Right atrium auricular region (tissue), 2 donors: ENCODE data around the gene FGFRL1. TPM values are rescaled to one million over a fixed set of nuclear protein-coding genes. Genes with fewer than 3 reads are reported as not detected.

Source experiments
- DNase-seq: peaks from one replicate; pipeline ENCODE4 v3.0.0-alpha.2; 2019; ENCODE audit warnings: low spot score
- H3K27ac ChIP-seq, 2 donors: fragments of 200-600 bp; sonication (generic); 1 replicate in 1 of 2; 2 replicates in 1 of 2; pipeline ENCODE4 v1.5.1; 2016 to 2019
- H3K27me3 ChIP-seq, 2 donors: fragments of 200-600 bp; sonication (generic); one replicate each; pipeline versions ENCODE4 v1.5.1 to v1.6.0; 2017 to 2019
- H3K36me3 ChIP-seq: fragments of 200-600 bp; sonication (generic); one replicate; pipeline ENCODE4 v1.5.1; 2016
- H3K4me1 ChIP-seq, 2 donors: fragments of 200-600 bp; sonication (generic); one replicate each; pipeline versions ENCODE4 v1.5.1 to v1.6.0; 2017 to 2019
- H3K4me3 ChIP-seq, 2 donors: fragments of 200-600 bp; sonication (generic); 1 replicate in 1 of 2; 2 replicates in 1 of 2; pipeline ENCODE4 v1.5.1; 2017 to 2019; ENCODE audit warnings: mild to moderate bottlenecking in 1 of 2, moderate library complexity in 1 of 2
- H3K9me3 ChIP-seq, 2 donors: fragments of 200-600 bp; sonication (generic); one replicate each; pipeline ENCODE4 v1.5.1; 2019
- total RNA-seq, 2 donors: library from RNA; depleted of rRNA; stranded (reverse); fragments of >200 nt; gene quantifications; one replicate each; pipeline ENCODE4 v1.1.0, GENCODE V29; 2016
- TF ChIP-seq, protein P1 (sequence below), 2 donors: fragments of 200-600 bp; sonication (generic); IDR thresholded peaks; one replicate each; pipeline ENCODE4 v1.5.1; 2019; ENCODE audit warnings: antibody characterized with exemption in 2 of 2

Gene FGFRL1
- total RNA-seq, 2 donors from 2014 or later, result 30.3 to 47.1 TPM

DNA sequence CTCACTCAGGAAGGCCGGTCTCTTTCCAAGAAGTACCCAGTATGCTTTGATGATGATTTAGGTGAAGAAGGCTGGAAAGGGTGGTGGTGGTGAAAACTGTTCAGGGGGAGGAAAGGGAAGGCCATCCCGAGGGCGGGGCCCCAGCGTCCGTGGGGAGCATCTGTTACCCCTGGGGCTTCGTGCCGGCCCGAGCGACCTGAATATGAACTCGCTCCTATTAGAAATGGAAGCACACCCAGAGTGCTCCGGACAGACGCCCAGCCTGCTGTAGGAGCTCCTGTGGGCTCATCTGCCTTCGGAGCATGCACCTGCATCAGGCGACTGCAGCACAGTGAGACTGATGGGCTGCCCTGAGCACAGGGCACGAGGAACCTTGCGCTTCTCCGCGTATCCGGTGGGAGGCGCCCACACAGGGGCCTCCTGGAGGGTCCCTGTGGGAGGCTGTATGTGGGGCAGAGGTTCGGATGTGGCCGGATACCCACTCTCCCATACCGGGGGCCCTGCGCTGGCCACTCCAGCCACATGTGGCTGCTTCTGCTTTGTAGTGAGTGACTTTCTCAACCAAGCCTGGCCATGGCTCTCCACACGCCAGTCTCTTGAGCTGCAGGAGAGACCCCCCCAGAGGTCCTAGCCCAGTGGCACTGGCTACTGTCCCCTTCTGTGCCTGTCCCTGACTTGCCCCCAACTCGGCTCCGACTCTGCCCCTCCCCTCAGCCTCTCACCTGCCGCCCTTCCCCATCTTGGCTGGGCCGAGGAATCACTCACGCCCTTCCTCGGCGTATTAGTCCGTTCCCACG lies 36.7 kb downstream of the FGFRL1 start:
- Histone ChIP-seq H3K4me3 (peak overlapping the region in 1 of 2 donors; percentile 21), H3K27ac (no peak overlapping the region), H3K36me3 (no peaks in the 10 kb centered on the region), H3K27me3 (peaks cover 0 to 8% of the 10 kb centered on the region in 2 donors), H3K4me1 (peaks cover 0 to 27% of the 10 kb centered on the region in 2 donors), H3K9me3 (no peaks in the 10 kb centered on the region)
- TF ChIP-seq, protein P1, sequence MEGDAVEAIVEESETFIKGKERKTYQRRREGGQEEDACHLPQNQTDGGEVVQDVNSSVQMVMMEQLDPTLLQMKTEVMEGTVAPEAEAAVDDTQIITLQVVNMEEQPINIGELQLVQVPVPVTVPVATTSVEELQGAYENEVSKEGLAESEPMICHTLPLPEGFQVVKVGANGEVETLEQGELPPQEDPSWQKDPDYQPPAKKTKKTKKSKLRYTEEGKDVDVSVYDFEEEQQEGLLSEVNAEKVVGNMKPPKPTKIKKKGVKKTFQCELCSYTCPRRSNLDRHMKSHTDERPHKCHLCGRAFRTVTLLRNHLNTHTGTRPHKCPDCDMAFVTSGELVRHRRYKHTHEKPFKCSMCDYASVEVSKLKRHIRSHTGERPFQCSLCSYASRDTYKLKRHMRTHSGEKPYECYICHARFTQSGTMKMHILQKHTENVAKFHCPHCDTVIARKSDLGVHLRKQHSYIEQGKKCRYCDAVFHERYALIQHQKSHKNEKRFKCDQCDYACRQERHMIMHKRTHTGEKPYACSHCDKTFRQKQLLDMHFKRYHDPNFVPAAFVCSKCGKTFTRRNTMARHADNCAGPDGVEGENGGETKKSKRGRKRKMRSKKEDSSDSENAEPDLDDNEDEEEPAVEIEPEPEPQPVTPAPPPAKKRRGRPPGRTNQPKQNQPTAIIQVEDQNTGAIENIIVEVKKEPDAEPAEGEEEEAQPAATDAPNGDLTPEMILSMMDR (IDR thresholded peaks at IDR 0.05), result no peak
- DNase-seq, result no peak

DNA sequence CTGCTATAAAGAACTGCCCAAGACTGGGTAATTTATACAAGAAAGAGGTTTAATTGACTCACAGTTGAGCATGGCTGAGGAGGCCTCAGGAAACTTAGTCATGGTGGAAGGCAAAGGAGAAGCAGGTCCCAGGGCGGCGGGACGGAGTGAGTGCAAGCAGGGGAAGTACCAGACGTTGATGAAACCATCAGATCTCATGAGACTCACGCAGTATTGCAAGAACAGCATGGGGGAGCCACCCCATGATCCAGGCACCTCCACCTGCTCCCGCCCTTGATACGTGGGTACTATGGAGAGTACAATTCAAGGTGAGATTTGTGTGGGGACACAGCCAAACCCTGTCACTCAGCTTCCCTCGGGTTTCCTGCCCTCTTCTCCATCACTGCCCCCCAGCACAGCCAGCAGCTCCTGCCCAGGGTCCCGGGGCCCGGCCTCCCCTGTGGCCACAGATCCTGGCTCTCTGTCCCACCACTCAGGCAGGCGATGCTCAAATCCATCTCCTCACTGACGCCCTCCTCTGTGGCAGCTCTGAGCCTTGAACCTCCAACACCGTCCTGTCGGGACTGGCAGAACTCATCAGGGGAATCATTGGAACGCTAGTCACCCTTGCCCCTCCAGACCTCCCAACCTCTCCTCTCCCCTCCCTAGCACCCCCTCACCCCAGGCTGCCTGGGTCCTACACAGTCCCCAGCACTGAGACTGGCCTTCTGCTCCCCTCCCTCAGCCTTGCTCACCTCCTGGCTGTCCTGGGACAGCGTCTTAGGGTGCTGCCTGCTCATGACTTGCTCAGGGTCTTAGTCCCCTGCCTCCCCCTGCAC lies 37.6 kb downstream of the FGFRL1 start:
- no peaks in the 10 kb centered on the region for H3K36me3 ChIP-seq
- H3K9me3 ChIP-seq, result no peaks in the 10 kb centered on the region
- H3K4me3 ChIP-seq, result no peak overlapping the region
- peaks cover 0 to 5% of the 10 kb centered on the region in 2 donors for H3K27me3 ChIP-seq
- H3K4me1 ChIP-seq, result peaks cover 0 to 19% of the 10 kb centered on the region in 2 donors
- TF ChIP-seq, protein P1 (IDR thresholded peaks at IDR 0.05), result no peak
- H3K27ac ChIP-seq, result no peak overlapping the region
- no peak for DNase-seq

DNA sequence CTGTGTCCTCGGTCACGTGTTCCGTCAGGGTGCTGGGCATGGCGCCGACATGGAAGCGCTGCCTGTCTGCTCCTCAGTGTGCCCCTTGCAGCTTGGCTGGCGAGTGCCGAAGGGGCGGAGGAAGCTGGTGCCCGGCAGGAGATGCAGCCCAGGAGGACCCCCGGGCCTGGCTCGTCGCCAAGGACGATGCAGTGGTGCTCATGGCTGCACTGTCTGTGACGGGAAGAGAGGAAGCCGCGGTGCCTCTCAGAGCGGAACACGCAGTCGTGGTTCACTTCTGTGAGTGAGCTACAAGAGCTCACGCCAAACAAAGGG lies 38.1 kb downstream of the FGFRL1 start:
- DNase-seq, result no peak
- no peaks in the 10 kb centered on the region for H3K9me3 ChIP-seq
- peaks cover 0 to 14% of the 10 kb centered on the region in 2 donors for H3K4me1 ChIP-seq
- no peak overlapping the region for H3K27ac ChIP-seq
- H3K36me3 ChIP-seq, result no peaks in the 10 kb centered on the region
- H3K4me3 ChIP-seq, result no peak overlapping the region
- TF ChIP-seq, protein P1 (IDR thresholded peaks at IDR 0.05), result no peak
- H3K27me3 ChIP-seq, result no peaks in the 10 kb centered on the region

DNA sequence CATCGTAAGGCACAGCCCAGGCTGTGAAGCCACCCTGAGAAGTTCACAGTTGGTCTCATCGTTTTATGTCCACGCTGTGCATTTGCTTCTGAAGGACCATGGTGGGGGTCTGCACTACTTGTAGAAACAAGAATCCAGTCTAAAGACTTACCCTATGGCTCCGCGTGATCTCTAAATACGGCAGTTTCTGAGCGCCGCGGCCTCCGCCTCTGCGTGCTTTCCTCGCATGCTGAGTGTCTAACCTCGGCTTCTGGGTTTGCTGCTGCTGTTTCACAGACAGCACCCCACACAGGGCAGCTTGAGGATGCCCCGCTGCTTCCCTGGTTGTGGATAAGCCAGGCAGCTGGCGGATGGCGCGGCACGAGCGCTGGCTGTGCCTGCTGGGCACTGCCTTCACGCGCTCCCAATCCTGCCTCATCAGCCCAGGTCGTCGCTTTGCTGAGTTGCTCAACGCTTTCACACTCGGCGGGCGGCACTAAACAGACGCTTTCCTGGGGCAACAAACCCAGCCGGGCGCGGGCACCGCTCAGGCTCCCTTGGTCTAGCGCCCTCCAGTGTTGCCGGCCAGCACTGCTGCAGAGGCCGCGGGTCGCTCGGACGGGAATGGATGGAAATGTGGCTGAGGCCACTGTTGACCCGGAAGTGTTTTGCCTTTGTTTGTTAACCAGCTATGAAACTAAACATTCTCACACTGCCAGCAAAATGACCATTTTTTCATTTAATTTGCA lies 39.2 kb downstream of the FGFRL1 start:
- Histone ChIP-seq H3K36me3 (no peaks in the 10 kb centered on the region), H3K4me3 (no peak overlapping the region), H3K27ac (no peak overlapping the region), H3K27me3 (no peaks in the 10 kb centered on the region), H3K4me1 (peaks cover 0 to 18% of the 10 kb centered on the region in 2 donors), H3K9me3 (no peaks in the 10 kb centered on the region)
- TF ChIP-seq, protein P1 (IDR thresholded peaks at IDR 0.05), result no peak
- no peak for DNase-seq

DNA sequence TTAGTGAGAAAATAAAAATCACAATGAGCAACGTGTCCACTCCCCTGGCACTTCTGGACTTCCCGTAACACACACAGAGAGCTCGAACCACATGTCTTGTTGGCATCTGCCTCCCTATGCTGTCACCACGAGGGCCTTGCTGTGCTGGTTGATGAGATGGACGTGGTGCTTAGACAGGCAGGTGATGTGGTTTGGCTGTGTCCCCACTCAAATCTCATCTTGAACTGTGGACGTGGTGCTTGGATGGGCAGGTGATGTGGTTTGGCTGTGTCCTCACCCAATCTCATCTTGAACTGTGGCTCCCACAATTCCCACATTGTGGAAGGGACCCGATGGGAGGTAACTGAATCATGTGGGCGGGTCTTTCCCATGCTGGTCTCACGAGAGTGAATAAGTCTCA lies 40.0 kb downstream of the FGFRL1 start:
- Histone ChIP-seq H3K27me3 (no peaks in the 10 kb centered on the region), H3K27ac (no peak overlapping the region), H3K36me3 (no peaks in the 10 kb centered on the region), H3K4me1 (peaks cover 0 to 22% of the 10 kb centered on the region in 2 donors), H3K4me3 (no peak overlapping the region), H3K9me3 (no peaks in the 10 kb centered on the region)
- no peak for DNase-seq
- TF ChIP-seq, protein P1 (IDR thresholded peaks at IDR 0.05), result no peak
